Endothelial cell of umbilical vein (primary cell): ENCODE results near the gene LENG9.

Experiments
- EZH2 ChIP-seq: IDR thresholded peaks from 2 replicates; pipeline ENCODE4 v1.6.1; 2012; ENCODE audit warnings: borderline replicate concordance, low read depth, mild to moderate bottlenecking, moderate library complexity, low read length, inconsistent platforms; ENCODE audit not compliant: severe bottlenecking
- GATA2 ChIP-seq: IDR thresholded peaks from 2 replicates; pipeline ENCODE4 v1.7.0; 2011; ENCODE audit warnings: low read depth, mild to moderate bottlenecking, moderate library complexity, mixed read lengths, low read length; ENCODE audit not compliant: insufficient read length, insufficient read depth
- POLR2A ChIP-seq: IDR thresholded peaks from 2 replicates; pipeline ENCODE4 v1.6.1; 2012; ENCODE audit warnings: low read depth, mild to moderate bottlenecking, control low read depth, low read length
- POLR2AphosphoS5 ChIP-seq: IDR thresholded peaks from 2 replicates; pipeline ENCODE4 v1.6.1; 2012; ENCODE audit warnings: low read depth, mild to moderate bottlenecking, control low read depth, low read length, moderate library complexity; ENCODE audit not compliant: insufficient read depth
- TF ChIP-seq, protein P1 (sequence below), 2 donors: IDR thresholded peaks; 1 replicate in 1 of 2; 2 replicates in 1 of 2; pipeline ENCODE4 v1.5.1; 2011; ENCODE audit warnings: low read length in 2 of 2, mild to moderate bottlenecking in 2 of 2, moderate library complexity in 2 of 2, control low read depth in 1 of 2, inconsistent platforms in 1 of 2, low read depth in 1 of 2; ENCODE audit not compliant: insufficient read depth in 1 of 2; ENCODE audit errors: extremely low read depth in 1 of 2
- TF ChIP-seq, protein P2 (sequence below): IDR thresholded peaks from 2 replicates; pipeline ENCODE4 v1.6.1; 2011; ENCODE audit not compliant: insufficient read depth, insufficient read length

DNA sequence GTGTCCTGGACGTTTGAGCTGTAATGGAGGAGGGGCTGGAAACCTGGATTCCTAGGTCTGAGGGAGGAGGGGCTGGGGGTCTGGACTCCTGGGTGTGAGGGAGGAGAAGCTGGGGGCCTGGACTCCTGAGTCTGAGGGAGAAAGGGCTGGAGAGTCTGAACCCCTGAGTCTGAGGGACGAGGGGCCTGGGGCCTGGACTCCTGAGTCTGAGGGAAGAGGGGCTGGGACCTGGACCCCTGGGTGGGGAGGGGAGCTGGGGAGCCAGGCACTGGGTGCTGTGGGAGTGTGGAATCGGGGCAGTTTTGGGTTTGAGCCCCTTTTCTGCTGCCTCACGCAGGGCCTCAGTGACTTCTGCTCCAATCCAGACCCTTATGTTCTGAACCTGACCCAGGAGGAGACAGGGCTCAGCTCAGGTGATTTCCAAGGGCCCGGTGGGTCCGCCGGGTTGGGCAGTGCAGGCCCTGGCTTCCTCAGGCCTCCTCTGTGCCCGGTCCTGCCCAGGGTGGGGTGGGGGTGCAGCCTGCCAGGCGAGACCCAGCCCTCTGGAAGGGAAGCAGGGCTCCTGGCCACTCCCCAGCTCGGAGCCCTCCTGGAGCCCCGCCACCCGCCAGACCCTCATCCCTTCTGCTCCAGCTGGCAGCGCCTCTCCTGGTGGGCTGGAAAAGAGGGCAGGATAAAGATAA, 33.9 kb downstream of the LENG9 start:
- TF ChIP-seq POLR2A (no peak), POLR2AphosphoS5 (no peak), EZH2 (no peak), GATA2 (no peak)
- TF ChIP-seq, protein P1, sequence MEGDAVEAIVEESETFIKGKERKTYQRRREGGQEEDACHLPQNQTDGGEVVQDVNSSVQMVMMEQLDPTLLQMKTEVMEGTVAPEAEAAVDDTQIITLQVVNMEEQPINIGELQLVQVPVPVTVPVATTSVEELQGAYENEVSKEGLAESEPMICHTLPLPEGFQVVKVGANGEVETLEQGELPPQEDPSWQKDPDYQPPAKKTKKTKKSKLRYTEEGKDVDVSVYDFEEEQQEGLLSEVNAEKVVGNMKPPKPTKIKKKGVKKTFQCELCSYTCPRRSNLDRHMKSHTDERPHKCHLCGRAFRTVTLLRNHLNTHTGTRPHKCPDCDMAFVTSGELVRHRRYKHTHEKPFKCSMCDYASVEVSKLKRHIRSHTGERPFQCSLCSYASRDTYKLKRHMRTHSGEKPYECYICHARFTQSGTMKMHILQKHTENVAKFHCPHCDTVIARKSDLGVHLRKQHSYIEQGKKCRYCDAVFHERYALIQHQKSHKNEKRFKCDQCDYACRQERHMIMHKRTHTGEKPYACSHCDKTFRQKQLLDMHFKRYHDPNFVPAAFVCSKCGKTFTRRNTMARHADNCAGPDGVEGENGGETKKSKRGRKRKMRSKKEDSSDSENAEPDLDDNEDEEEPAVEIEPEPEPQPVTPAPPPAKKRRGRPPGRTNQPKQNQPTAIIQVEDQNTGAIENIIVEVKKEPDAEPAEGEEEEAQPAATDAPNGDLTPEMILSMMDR (IDR thresholded peaks at IDR 0.05; ENCODE audit: extremely low read depth in 1 of 2, insufficient read depth in 1 of 2, low read depth in 1 of 2, low read length in 2 of 2), result no peak
- TF ChIP-seq, protein P2, sequence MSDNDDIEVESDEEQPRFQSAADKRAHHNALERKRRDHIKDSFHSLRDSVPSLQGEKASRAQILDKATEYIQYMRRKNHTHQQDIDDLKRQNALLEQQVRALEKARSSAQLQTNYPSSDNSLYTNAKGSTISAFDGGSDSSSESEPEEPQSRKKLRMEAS, result no peak
